Fibroblast of the aortic adventitia (primary cell): ENCODE measurements around the gene SMIM24. TPM values are rescaled to one million over a fixed set of nuclear protein-coding genes. Genes with fewer than 3 reads are reported as not detected.

Source experiments
- DNase-seq: peaks from one replicate; pipeline ENCODE4 v3.0.0-alpha.2; 2010; ENCODE audit warnings: low read depth
- H3K4me3 ChIP-seq: 2 replicates; pipeline ENCODE4 v1.5.1; 2011; ENCODE audit warnings: low read depth, mild to moderate bottlenecking, control low read depth, low read length, moderate library complexity
- total RNA-seq: library from RNA; depleted of rRNA; stranded (reverse); fragments of >200 nt; gene quantifications from 2 replicates; pipeline ENCODE4 v1.2.3, GENCODE V29; 2012; ENCODE audit warnings: low replicate concordance
- TF ChIP-seq, protein P1 (sequence below): IDR thresholded peaks from 2 replicates; pipeline ENCODE4 v1.5.1; 2011; ENCODE audit warnings: mild to moderate bottlenecking, low read length, control low read depth, inconsistent platforms; ENCODE audit not compliant: insufficient read depth

SMIM24 gene
- total RNA-seq, 1 donor, result not detected

DNA sequence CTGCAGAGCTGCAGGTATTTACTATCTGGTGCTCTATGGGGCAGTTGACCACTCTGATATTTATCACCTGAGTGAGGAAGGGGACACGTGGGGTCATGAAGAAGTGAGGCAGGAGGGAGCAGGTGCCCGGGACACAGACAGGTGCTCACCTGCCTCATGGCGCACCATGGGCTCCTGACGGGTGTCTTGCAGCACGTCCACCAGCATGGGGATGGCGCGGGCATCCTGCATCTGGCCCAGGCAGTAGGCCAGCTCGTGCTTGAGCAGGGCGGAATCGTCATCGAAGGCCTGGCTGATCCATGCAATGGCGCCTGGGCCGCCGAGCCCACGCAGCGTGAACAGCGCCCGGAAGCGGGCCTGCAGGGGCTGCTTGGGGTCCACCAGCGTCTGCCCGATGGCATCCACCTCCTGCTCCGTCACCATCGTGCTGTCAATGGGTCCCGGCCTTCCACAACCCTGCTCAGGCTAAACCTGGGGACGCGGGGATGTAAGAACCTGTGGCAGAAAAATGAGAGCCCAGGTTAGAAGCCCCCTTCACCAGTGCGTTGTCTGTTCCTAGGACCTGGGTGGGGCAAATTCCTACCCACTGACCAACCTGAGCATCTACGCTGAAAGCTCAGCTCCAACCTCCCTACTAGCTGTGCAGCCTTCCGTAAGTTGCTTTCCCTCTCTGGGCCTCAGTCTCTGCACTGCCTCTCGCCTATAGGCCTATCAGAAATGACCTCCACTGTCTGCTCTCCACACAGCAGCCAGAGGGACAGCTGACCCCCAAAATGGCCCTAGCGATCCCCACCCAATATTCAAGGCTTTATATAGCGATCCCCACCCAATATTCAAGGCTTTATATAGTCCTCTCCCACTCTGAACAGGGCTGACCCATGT is 16.3 kb upstream of the SMIM24 start:
- TF ChIP-seq, protein P1, sequence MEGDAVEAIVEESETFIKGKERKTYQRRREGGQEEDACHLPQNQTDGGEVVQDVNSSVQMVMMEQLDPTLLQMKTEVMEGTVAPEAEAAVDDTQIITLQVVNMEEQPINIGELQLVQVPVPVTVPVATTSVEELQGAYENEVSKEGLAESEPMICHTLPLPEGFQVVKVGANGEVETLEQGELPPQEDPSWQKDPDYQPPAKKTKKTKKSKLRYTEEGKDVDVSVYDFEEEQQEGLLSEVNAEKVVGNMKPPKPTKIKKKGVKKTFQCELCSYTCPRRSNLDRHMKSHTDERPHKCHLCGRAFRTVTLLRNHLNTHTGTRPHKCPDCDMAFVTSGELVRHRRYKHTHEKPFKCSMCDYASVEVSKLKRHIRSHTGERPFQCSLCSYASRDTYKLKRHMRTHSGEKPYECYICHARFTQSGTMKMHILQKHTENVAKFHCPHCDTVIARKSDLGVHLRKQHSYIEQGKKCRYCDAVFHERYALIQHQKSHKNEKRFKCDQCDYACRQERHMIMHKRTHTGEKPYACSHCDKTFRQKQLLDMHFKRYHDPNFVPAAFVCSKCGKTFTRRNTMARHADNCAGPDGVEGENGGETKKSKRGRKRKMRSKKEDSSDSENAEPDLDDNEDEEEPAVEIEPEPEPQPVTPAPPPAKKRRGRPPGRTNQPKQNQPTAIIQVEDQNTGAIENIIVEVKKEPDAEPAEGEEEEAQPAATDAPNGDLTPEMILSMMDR, result no peak
- DNase-seq, result no peak
- no peak overlapping the region for H3K4me3 ChIP-seq

DNA sequence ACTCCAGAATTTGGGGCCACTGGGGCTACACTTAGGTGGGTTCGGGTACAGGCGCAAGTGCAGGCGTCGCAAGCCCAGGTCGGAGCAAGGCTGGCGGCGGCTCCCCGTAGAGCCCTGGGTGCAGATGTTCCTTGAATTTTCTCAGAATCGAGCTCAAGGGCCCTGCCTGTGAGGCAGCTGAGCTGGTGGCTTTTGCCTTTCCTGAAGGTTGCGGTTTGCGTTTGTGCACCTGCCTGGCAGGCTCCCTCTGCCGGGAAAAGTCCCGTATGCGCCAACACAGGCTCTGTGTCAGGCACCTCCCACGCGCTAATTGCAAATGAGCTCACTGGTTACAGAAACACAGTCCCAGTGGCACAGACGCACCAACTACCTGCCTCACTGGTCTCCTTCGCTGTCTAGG is 14.2 kb upstream of the SMIM24 start:
- no peak for DNase-seq
- no peak overlapping the region for H3K4me3 ChIP-seq
- TF ChIP-seq, protein P1, result no peak

DNA sequence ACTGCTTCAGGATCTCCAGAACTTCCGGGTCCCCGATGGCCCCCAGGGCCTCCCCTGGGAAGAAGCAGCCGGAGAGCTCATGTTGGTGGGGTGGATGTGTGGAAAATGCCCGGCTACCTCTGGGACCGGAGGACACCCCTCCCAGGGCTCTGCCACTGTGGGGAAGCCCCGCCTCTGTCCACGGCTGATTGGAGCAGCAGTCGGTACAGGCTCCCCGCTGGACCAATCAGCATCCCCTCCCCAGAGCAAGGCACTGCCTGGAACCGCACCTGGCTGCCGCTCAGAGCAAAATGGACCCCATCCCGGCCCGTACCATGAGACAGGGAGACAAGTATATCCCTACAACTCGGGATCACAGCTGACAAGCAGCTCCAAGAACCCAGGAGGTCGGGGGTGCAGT is 13.7 kb upstream of the SMIM24 start:
- DNase-seq, result no peak
- no peak overlapping the region for H3K4me3 ChIP-seq
- TF ChIP-seq, protein P1, result no peak

DNA sequence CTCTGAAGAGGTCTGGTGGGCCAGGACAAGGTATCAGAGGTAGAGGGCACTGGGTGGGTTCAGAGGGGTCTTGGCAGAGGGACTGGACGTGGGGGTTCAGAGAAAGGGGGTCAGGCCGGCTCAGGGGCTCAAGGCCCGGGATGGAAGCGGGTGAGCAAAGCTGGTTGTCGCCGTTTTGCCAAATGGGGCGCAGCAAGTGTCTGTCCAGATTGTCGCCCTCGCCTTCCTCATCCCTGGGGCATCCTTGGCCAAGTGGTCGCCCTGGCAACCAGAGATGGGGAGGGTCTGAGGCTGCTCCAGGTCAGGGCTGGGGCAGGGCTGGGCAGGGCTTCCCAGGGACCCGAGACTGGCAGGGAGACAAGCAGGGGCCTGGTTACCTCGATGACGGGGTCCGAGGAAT is 13.3 kb upstream of the SMIM24 start:
- DNase-seq, result no peak
- H3K4me3 ChIP-seq, result no peak overlapping the region
- TF ChIP-seq, protein P1, result no peak

DNA sequence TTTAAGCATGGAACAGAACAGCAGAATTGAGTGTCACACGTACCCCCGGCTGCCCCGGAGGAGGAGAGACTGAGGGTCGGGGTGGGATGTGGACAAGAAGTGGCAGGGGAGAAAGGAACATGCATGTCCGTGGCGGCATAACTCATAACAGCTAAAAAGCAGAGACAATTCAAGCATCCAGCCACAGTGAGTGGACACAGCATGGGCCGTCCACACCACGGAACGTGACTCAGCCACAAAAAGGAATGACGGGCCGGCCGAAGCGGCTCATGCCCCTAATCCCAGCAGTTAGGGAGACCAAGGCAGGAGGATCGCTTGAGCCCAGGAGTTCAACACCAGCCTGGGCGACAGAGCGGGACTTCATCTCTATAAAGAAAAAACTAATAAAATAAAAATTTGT is 12.6 kb upstream of the SMIM24 start:
- TF ChIP-seq, protein P1, result no peak
- H3K4me3 ChIP-seq, result no peak overlapping the region
- DNase-seq, result no peak

DNA sequence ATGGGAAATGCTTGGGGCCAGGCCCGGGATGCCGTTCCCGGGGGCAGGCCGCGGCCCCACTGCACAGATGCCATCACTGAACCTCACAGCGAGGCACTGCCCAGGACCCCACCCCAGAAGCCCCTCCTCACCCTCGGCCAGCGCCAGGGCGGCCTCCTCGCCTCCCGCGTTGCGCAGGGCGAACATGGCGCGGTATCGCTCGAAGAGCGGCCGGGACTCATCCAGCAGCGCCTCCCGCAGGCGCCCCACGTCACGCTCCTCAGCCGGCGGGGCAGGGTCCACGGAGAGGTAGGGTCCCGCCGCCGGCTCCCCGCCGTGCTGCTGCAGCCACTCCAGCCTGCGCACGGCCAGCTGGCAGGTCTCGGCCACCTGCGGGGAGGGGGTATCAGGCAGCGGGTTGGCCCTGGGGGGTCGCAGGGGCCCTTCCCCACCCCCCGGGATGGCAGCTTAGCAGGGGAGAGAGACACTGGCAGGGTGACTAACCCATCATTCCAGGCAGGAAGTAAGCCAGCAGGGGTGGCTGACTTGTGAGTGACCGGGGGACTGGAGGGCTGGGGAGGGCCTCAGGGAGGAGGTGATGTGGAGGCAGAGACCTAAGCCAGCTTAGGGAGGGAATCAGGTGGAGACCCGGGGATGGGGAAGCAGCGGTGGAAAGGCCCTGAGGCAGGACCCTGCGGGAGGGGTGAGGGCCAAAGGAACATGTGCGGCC is 12.0 kb upstream of the SMIM24 start:
- TF ChIP-seq, protein P1, result no peak
- no peak overlapping the region for H3K4me3 ChIP-seq
- DNase-seq, result no peak
